RWPE1 (cell line): ENCODE data around the gene CWH43.
"Not testable (repeated sequence)": the region's sequence is repeated elsewhere in the genome, so short reads cannot be mapped to it uniquely, and the experiment has no call there.

ENCODE experiments used
- CTCF ChIA-PET: fragments of 350-600 bp; sonication (Branson Sonifier 250); formaldehyde crosslinking; extraction: SDS; loops from one replicate; lab custom pipeline; 2021; lab: Yijun Ruan, JAX
- POLR2A ChIA-PET: fragments of 400-600 bp; formaldehyde crosslinking; extraction: SDS; loops from one replicate; lab custom pipeline; 2020; ENCODE audit warnings: antibody characterized with exemption; ENCODE audit not compliant: low non-redundant PET; lab: Yijun Ruan, JAX
- DNase-seq: peaks from one replicate; pipeline ENCODE4 v3.0.0; 2012; ENCODE audit warnings: low spot score
- H3K27ac ChIP-seq: fragments of 450-650 bp; 2 replicates; pipeline ENCODE4 v1.5.1; 2017
- CTCF ChIP-seq: fragments of 450-650 bp; conservative IDR thresholded peaks from 2 replicates; pipeline ENCODE4 v1.5.1; 2017; ENCODE audit warnings: low read depth, mild to moderate bottlenecking

Gene CWH43

GRCh38 chr4:48968814-48969213 is 17.3 kb upstream of the CWH43 start:
- H3K27ac ChIP-seq, result no peak overlapping the region
- peak; percentile 73 for DNase-seq
- ChIA-PET CTCF (no interaction called here), POLR2A (no interaction called here)
- TF ChIP-seq CTCF, result no peak

GRCh38 chr4:48970471-48970921 is 15.6 kb upstream of the CWH43 start:
- no peak overlapping the region for H3K27ac ChIP-seq
- POLR2A ChIA-PET, result no interaction called here
- CTCF ChIA-PET, result no interaction called here
- no peak for TF ChIP-seq CTCF
- peak; percentile 66 for DNase-seq

GRCh38 chr4:48974979-48975640 is 11.0 kb upstream of the CWH43 start:
- H3K27ac ChIP-seq, result no peak overlapping the region
- DNase-seq, result no peak
- POLR2A ChIA-PET, result no interaction called here
- TF ChIP-seq CTCF, result no peak
- CTCF ChIA-PET, result no interaction called here

GRCh38 chr4:48976041-48976440 is 10.0 kb upstream of the CWH43 start:
- no peak for TF ChIP-seq CTCF
- no peak overlapping the region for H3K27ac ChIP-seq
- no peak for DNase-seq
- POLR2A ChIA-PET, result no interaction called here
- CTCF ChIA-PET, result no interaction called here

- ChIA-PET CTCF (interaction anchor here (0.6 kb wide), 1 partner anchor 67 kb away, joined by 3 read pairs; no protein-coding TSS in a partner anchor), POLR2A (no interaction called here)
- H3K27ac ChIP-seq, result no peak overlapping the region
- DNase-seq, result peak; percentile 43
- TF ChIP-seq CTCF, result no peak
These were observed 6.0 kb upstream of the CWH43 start for GRCh38 chr4:48979914-48980579.

GRCh38 chr4:48984005-48984404 is 2.1 kb upstream of the CWH43 start:
- POLR2A ChIA-PET, CTCF ChIA-PET: not testable (repeated sequence)

GRCh38 chr4:48985602-48985975 is 486 bp upstream of the CWH43 start:
- ChIA-PET POLR2A (no interaction called here), CTCF (no interaction called here)
- TF ChIP-seq CTCF, result no peak
- no peak overlapping the region for H3K27ac ChIP-seq
- no peak for DNase-seq

More at GRCh38 chr4:48984005-48984404, 2.1 kb upstream of the CWH43 start:
- DNase-seq, H3K27ac ChIP-seq: not testable (repeated sequence)
